ENCODE results near the gene IL6R.

- no peak for TF ChIP-seq CTCF (conservative IDR thresholded peaks at IDR 0.05; ENCODE audit: low read depth, low read length)
- TF ChIP-seq EZH2phosphoT487 (IDR thresholded peaks at IDR 0.05; ENCODE audit: borderline replicate concordance, low read length) = no peak
- no peak for TF ChIP-seq EZH2 (IDR thresholded peaks at IDR 0.05; ENCODE audit: low read length, unreplicated experiment)
Observed at GRCh38 chr1:154406886-154407197, 1.7 kb downstream of the IL6R start.
